ENCODE data around the gene POP5. TPM values are rescaled to one million over a fixed set of nuclear protein-coding genes. Genes with fewer than 3 reads are reported as not detected.

Gene POP5
- total and polyA plus RNA-seq, 2 experiments from 2014 or later: 52.4 to 140 TPM

DNA sequence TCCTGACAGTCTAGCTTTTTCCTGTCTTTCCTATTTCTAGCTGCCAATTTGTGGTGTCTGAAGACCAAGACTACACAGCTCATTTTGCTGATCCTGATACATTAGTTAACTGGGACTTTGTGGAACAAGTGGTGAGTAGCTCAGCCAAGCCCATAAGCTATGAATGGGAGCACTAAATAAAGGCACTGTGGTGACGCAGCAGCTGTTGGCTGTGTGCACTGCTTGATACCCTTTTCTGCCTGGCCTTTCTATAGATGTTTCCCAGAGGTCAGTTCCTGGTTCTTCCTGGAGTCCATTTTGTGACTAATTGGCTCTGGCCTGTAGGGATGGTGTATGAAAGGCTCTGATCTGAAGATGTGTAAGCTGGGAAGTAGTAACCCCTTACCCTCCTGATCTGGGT is 26.5 kb downstream of the POP5 start:
- peaks cover 21% of the 10 kb centered on the region for H3K36me3 ChIP-seq (ENCODE audit: insufficient read depth)
- Mint-ChIP-seq H3K9me3 (no peaks in the 10 kb centered on the region; the same call in 2 of the 3 replicates), H3K4me1 (no peaks in the 10 kb centered on the region), H3K27ac (no peak overlapping the region), H3K36me3 (ENCODE audit: low read depth) (peaks cover 53% of the 10 kb centered on the region), H3K4me3 (no peak overlapping the region), H3K27me3 (ENCODE audit: insufficient read depth, low read depth, poor library complexity) (no peaks in the 10 kb centered on the region)
- no peaks in the 10 kb centered on the region for H3K4me1 ChIP-seq (ENCODE audit: insufficient read depth)
- no peak for DNase-seq (ENCODE audit: low spot score)
- peaks cover 21% of the 10 kb centered on the region for H4K20me1 ChIP-seq (replicated peaks; ENCODE audit: insufficient read depth)
- H2AFZ ChIP-seq: no peak overlapping the region
- no peaks in the 10 kb centered on the region for H3K27me3 ChIP-seq (ENCODE audit: insufficient read depth)
- TF ChIP-seq ZNF331 (CRISPR knock-in tag; IDR thresholded peaks at IDR 0.05; ENCODE audit: low read depth) (no peak), ZNF114 (CRISPR knock-in tag; IDR thresholded peaks at IDR 0.05) (no peak), JUNB (IDR thresholded peaks at IDR 0.05; ENCODE audit: unreplicated experiment) (no peak), EZH2 (IDR thresholded peaks at IDR 0.05; ENCODE audit: low read depth, unreplicated experiment) (no peak), EZH2phosphoT487 (IDR thresholded peaks at IDR 0.05; ENCODE audit: unreplicated experiment) (no peak), CREB1 (CRISPR knock-in tag; IDR thresholded peaks at IDR 0.05; ENCODE audit: low read depth) (no peak), STAT1 (IDR thresholded peaks at IDR 0.05; ENCODE audit: unreplicated experiment) (no peak)
- TF ChIP-seq, protein P1, sequence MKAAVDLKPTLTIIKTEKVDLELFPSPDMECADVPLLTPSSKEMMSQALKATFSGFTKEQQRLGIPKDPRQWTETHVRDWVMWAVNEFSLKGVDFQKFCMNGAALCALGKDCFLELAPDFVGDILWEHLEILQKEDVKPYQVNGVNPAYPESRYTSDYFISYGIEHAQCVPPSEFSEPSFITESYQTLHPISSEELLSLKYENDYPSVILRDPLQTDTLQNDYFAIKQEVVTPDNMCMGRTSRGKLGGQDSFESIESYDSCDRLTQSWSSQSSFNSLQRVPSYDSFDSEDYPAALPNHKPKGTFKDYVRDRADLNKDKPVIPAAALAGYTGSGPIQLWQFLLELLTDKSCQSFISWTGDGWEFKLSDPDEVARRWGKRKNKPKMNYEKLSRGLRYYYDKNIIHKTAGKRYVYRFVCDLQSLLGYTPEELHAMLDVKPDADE (IDR thresholded peaks at IDR 0.05): no peak
- TF ChIP-seq, protein P2, sequence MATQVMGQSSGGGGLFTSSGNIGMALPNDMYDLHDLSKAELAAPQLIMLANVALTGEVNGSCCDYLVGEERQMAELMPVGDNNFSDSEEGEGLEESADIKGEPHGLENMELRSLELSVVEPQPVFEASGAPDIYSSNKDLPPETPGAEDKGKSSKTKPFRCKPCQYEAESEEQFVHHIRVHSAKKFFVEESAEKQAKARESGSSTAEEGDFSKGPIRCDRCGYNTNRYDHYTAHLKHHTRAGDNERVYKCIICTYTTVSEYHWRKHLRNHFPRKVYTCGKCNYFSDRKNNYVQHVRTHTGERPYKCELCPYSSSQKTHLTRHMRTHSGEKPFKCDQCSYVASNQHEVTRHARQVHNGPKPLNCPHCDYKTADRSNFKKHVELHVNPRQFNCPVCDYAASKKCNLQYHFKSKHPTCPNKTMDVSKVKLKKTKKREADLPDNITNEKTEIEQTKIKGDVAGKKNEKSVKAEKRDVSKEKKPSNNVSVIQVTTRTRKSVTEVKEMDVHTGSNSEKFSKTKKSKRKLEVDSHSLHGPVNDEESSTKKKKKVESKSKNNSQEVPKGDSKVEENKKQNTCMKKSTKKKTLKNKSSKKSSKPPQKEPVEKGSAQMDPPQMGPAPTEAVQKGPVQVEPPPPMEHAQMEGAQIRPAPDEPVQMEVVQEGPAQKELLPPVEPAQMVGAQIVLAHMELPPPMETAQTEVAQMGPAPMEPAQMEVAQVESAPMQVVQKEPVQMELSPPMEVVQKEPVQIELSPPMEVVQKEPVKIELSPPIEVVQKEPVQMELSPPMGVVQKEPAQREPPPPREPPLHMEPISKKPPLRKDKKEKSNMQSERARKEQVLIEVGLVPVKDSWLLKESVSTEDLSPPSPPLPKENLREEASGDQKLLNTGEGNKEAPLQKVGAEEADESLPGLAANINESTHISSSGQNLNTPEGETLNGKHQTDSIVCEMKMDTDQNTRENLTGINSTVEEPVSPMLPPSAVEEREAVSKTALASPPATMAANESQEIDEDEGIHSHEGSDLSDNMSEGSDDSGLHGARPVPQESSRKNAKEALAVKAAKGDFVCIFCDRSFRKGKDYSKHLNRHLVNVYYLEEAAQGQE (IDR thresholded peaks at IDR 0.05; ENCODE audit: unreplicated experiment): no peak
- no peak overlapping the region for H3K27ac ChIP-seq (ENCODE audit: low read depth)
- H3K9me2 ChIP-seq (ENCODE audit: insufficient read depth): no peaks in the 10 kb centered on the region
- H3K4me2 ChIP-seq: no peak overlapping the region
- peaks cover 13% of the 10 kb centered on the region; the same call in 1 of the 2 replicates for H3K79me2 ChIP-seq (replicated peaks; ENCODE audit: insufficient read depth)
- no peak overlapping the region for H3K4me3 ChIP-seq
- 0 out of 2 replicates have a peak, but pooled peaks cover 12% of the 10 kb centered on the region for H3F3A ChIP-seq (replicated peaks; ENCODE audit: low read depth)
- no peak for ATAC-seq

DNA sequence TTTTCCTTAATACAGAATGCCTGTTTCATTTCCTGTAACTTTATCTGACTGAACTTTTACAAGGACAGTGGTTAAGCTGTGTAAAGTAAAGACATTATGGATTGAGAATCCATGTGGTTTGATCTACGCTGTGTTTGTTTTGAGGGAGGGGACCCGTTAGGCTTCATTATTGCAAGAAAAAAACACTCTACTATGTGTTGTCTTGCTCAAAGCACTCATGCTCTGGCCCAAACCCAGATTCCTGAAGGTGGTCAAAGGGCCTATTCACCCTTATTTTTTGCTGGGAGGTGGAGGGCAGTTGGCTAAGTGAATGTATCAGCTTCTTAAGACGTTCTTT is 35.2 kb downstream of the POP5 start:
- Mint-ChIP-seq H3K4me3 (no peak overlapping the region), H3K4me1 (peaks cover 2% of the 10 kb centered on the region; the same call in 1 of the 3 replicates), H3K36me3 (ENCODE audit: low read depth) (peaks cover 5% of the 10 kb centered on the region), H3K27ac (no peak overlapping the region), H3K27me3 (ENCODE audit: insufficient read depth, low read depth, poor library complexity) (no peaks in the 10 kb centered on the region), H3K9me3 (no peaks in the 10 kb centered on the region)
- H4K20me1 ChIP-seq (replicated peaks; ENCODE audit: insufficient read depth): peaks cover 59% of the 10 kb centered on the region
- H2AFZ ChIP-seq: no peak overlapping the region
- no peaks in the 10 kb centered on the region; the same call in none of the 2 replicates for H3F3A ChIP-seq (replicated peaks; ENCODE audit: low read depth)
- peaks cover 93% of the 10 kb centered on the region for H3K79me2 ChIP-seq (replicated peaks; ENCODE audit: insufficient read depth)
- H3K4me2 ChIP-seq: no peak overlapping the region
- H3K9me2 ChIP-seq (ENCODE audit: insufficient read depth): no peaks in the 10 kb centered on the region
- no peak overlapping the region for H3K4me3 ChIP-seq
- ATAC-seq (no peak), DNase-seq (ENCODE audit: low spot score) (no peak)
- peaks cover 22% of the 10 kb centered on the region for H3K36me3 ChIP-seq (ENCODE audit: insufficient read depth)
- no peaks in the 10 kb centered on the region for H3K27me3 ChIP-seq (ENCODE audit: insufficient read depth)
- peaks cover 8% of the 10 kb centered on the region for H3K4me1 ChIP-seq (ENCODE audit: insufficient read depth)
- peak overlapping the region; percentile 42; the same call in 1 of the 2 replicates for H3K27ac ChIP-seq (ENCODE audit: low read depth)
- no peak for TF ChIP-seq EZH2phosphoT487 (IDR thresholded peaks at IDR 0.05; ENCODE audit: unreplicated experiment)
- TF ChIP-seq, protein P3, sequence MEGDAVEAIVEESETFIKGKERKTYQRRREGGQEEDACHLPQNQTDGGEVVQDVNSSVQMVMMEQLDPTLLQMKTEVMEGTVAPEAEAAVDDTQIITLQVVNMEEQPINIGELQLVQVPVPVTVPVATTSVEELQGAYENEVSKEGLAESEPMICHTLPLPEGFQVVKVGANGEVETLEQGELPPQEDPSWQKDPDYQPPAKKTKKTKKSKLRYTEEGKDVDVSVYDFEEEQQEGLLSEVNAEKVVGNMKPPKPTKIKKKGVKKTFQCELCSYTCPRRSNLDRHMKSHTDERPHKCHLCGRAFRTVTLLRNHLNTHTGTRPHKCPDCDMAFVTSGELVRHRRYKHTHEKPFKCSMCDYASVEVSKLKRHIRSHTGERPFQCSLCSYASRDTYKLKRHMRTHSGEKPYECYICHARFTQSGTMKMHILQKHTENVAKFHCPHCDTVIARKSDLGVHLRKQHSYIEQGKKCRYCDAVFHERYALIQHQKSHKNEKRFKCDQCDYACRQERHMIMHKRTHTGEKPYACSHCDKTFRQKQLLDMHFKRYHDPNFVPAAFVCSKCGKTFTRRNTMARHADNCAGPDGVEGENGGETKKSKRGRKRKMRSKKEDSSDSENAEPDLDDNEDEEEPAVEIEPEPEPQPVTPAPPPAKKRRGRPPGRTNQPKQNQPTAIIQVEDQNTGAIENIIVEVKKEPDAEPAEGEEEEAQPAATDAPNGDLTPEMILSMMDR (conservative IDR thresholded peaks at IDR 0.05; ENCODE audit: low read depth in 2 of 2): no peak
- TF ChIP-seq POLR2AphosphoS5 (IDR thresholded peaks at IDR 0.05; ENCODE audit: low read depth): no peak
- TF ChIP-seq STAT1 (IDR thresholded peaks at IDR 0.05; ENCODE audit: unreplicated experiment): no peak
- TF ChIP-seq NANOG (IDR thresholded peaks at IDR 0.05; ENCODE audit: borderline replicate concordance): no peak
- TF ChIP-seq ZNF331 (CRISPR knock-in tag; IDR thresholded peaks at IDR 0.05; ENCODE audit: low read depth): no peak
